HG02571 (cell line): ENCODE data around the gene ACADL.

ENCODE experiments used
- ATAC-seq: cut with Tn5 transposase; IDR thresholded peaks from one replicate; pipeline ENCODE4 v1.9.1; 2021; ENCODE audit warnings: mild to moderate bottlenecking, moderate library complexity; ENCODE audit not compliant: unreplicated experiment

The ACADL gene

GRCh38 chr2:210224941-210225672 lies at the start of gene ACADL:
ACADL (minus strand) TSS chr2:210225447; CDS start chr2:210225263, 184 bp downstream.
- ATAC-seq: no peak

GRCh38 chr2:210271300-210271699 lies 46.1 kb upstream of the ACADL start:
- no peak for ATAC-seq

- no peak for ATAC-seq
Observed at GRCh38 chr2:210269148-210269547, 43.9 kb upstream of the ACADL start.

GRCh38 chr2:210268281-210268680 lies 43.0 kb upstream of the ACADL start:
- ATAC-seq: no peak

GRCh38 chr2:210267698-210268097 lies 42.5 kb upstream of the ACADL start:
- ATAC-seq: no peak

GRCh38 chr2:210264282-210264681 lies 39.0 kb upstream of the ACADL start:
- ATAC-seq: no peak

GRCh38 chr2:210263841-210264240 lies 38.6 kb upstream of the ACADL start:
- no peak for ATAC-seq

GRCh38 chr2:210262036-210262435 lies 36.8 kb upstream of the ACADL start:
- ATAC-seq: no peak

GRCh38 chr2:210259687-210260086 lies 34.4 kb upstream of the ACADL start:
- ATAC-seq: no peak

GRCh38 chr2:210252699-210253606 lies 27.7 kb upstream of the ACADL start:
- ATAC-seq: no peak

- no peak for ATAC-seq
Observed at GRCh38 chr2:210250622-210251021, 25.4 kb upstream of the ACADL start.

- no peak for ATAC-seq
Observed at GRCh38 chr2:210233487-210233886, 8.2 kb upstream of the ACADL start.

GRCh38 chr2:210230984-210231383 lies 5.7 kb upstream of the ACADL start:
- no peak for ATAC-seq

- no peak for ATAC-seq
Observed at GRCh38 chr2:210230518-210230917, 5.3 kb upstream of the ACADL start.

GRCh38 chr2:210228586-210228985 lies 3.3 kb upstream of the ACADL start:
- no peak for ATAC-seq

- no peak for ATAC-seq
Observed at GRCh38 chr2:210227290-210228088, 2.2 kb upstream of the ACADL start.

GRCh38 chr2:210226223-210226622 lies 976 bp upstream of the ACADL start:
- ATAC-seq: no peak

- no peak for ATAC-seq
Observed at GRCh38 chr2:210224591-210224940, 681 bp downstream of the ACADL start.

GRCh38 chr2:210215120-210215519 lies 10.1 kb downstream of the ACADL start:
- no peak for ATAC-seq

GRCh38 chr2:210210185-210210584 lies 15.1 kb downstream of the ACADL start:
- ATAC-seq: no peak

- no peak for ATAC-seq
Observed at GRCh38 chr2:210207929-210208328, 17.3 kb downstream of the ACADL start.
